NCI-H446 treated with DMSO at 0.1 percent for 48 hours (cell line): Measurements from ENCODE around the gene UBE2A.

ENCODE experiments used
- DNase-seq: peaks from one replicate; lab custom pipeline; 2025; lab: John Stamatoyannopoulos, UW

The UBE2A gene

DNA sequence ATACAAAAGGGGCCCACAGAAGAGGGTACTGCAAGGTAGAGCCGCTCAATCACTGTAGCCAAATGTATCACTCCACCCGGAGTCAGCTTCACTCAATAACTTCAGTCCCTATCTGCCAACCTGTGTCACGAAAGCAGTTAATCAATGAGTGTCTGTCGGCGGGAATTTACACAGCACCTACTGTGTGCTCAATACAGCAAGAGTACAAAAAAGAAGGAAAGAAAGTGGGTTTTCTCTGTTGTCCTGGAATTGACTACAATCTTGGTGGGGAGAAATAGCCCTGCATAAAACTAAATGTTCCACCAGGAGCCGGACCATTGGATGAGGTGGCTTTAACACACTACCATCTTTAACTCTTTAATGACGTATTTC, 32.6 kb downstream of the UBE2A start:
- DNase-seq = no peak

DNA sequence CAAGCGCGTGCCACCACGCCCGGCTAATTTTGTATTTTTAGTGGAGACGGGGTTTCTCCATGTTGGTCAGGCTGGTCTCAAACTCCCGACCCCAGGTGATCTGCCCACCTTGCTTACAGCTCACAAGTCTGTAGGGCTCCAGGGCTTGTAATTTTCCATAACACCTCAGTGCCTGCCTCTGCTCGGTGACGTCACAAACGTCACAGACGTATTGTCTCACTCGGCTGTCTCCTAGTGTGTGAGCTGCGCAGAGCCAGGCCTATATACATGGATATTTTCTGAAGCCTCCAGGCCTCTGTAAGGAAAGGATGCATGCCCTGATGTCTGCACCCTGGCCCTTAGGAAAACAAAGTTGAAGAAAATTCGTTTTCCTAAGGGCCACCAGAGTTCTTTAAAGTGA, 40.4 kb downstream of the UBE2A start:
- no peak for DNase-seq

DNA sequence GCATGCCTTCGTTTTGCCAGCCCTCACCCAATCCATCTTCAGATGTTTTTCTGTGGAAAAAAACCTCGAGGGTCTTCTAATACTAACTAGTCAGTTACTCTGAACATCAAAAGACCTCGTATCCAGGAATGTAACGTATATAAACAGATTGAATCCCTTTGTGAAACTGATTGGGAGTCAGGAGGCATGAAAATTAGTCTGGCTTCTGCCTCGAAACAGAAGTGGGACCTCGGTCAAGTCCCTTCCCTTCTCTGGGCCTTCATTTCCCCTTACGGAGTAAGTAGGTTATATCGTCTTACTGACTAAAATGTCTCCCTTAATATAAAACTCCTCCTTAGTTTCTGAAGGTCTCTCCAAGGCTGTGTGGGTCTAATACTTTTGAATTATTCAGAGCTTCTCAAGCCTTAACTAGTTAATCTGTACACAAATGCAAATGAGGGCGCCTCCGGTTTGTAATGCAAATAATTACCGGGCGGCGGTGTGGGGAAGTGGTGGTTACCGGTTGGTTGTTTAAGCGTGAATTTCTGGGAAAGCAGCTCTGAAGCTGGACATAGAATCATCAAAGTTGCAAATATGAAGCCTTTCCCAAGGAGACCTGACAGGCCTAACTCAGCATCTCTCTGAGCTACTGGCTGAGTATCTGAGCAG, 43.3 kb downstream of the UBE2A start:
- DNase-seq = no peak

- no peak for DNase-seq
These were observed 44.1 kb downstream of the UBE2A start for GRCh38 chrX:119618439-119618838.

- peak; percentile 11 for DNase-seq
These were observed 48.2 kb downstream of the UBE2A start for GRCh38 chrX:119622356-119623232.

- no peak for DNase-seq
These were observed 50.1 kb downstream of the UBE2A start for GRCh38 chrX:119624417-119624816.

DNA sequence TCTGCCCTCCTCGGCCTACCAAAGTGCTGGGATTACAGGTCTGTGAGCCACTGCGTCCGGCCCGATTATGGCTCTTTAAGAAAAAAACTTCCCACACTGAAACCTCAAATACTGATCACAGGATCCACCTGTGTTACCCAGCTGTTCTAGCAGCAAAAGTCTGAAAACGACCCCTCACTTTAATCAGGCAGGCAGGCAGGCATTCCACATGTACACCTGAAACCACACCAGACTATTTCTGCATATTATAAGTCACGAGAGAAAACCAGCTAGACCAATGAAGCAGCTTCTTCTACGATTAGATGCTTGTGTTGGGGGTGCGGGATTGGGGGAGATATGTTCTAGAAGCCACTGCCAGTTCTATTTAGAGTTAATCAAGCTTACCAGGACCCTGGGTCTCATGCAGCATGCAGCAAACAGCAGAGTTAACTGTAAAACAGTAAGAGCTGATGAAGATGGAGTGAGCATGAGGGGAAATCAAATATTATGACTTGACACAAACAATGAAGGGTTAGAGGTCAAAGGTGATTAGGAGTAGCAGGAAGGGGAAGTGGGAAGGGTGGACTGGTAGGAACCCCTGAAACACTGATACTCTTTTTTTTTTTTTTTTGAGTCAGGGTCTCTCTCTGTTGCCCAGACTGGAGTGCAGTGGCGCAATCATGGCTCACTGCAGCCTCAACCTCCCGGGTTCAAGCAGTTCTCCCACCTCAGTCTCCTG, 50.7 kb downstream of the UBE2A start:
- DNase-seq = no peak

- DNase-seq = no peak
These were observed 51.5 kb downstream of the UBE2A start for GRCh38 chrX:119625843-119626242.
